Measurements from ENCODE around the gene WASHC4. TPM values are rescaled to one million over a fixed set of nuclear protein-coding genes. Genes with fewer than 3 reads are reported as not detected.

WASHC4 gene
- total and polyA plus RNA-seq, 4 donors, result 11.5 to 59.1 (median 32.6) TPM

DNA sequence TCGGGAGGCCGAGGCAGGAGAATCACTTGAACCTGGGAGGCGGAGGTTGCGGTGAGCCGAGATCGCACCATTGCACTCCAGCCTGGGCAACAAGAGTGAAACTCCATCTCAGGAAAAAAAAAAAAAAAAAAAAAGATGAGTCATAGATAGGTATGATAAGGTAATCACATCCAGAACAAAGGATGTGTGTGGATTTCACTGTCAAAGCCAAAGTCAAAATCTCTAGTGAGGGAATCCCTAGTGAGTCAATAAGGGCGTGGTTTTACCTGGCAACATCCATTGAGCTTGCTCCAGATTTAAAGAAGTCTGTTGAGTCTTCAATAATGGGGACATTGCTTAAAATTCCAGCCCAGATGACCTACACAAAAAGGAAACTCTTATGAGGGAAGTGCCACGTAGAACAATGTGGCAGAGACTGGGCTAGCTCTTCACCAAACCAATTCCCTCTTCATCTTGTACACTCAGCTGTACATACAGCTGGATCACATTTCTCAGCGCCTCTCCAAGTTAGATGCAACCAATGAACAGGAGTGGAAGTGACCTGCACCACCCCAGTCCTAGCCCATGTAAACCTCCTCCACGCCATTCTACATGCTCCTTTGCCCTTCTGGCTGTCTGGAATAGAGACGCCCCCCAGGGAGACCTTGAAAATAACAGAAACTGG is 46.7 kb upstream of the WASHC4 start:
- H3K9ac ChIP-seq (ENCODE audit: low read depth in 1 of 2, low read length in 2 of 2), result no peak overlapping the region
- no peak overlapping the region for H3K4me3 ChIP-seq (ENCODE audit: low read depth in 1 of 3, low read length in 3 of 3)
- no peaks in the 10 kb centered on the region for H3K4me1 ChIP-seq (ENCODE audit: control insufficient read depth in 4 of 4, insufficient read depth in 4 of 4, low read length in 3 of 4)
- H3K27ac ChIP-seq (ENCODE audit: low read depth in 1 of 2, low read length in 2 of 2), result no peak overlapping the region
- no peak for DNase-seq (ENCODE audit: low spot score)
- WGBS, result 84% methylated on average over 11 of the region's 11 CpGs
- no peaks in the 10 kb centered on the region for H3K9me3 ChIP-seq (ENCODE audit: control insufficient read depth in 4 of 4, low read length in 3 of 4)
- no peaks in the 10 kb centered on the region for H3K36me3 ChIP-seq (ENCODE audit: control insufficient read depth in 4 of 4, insufficient read depth in 3 of 4, low read depth in 1 of 4, low read length in 3 of 4)
- TF ChIP-seq HNF4G (IDR thresholded peaks at IDR 0.05) (no peak), RAD21 (IDR thresholded peaks at IDR 0.05) (no peak), YY1 (IDR thresholded peaks at IDR 0.05) (no peak), HNF4A (conservative IDR thresholded peaks at IDR 0.05) (no peak)
- TF ChIP-seq, protein P1, sequence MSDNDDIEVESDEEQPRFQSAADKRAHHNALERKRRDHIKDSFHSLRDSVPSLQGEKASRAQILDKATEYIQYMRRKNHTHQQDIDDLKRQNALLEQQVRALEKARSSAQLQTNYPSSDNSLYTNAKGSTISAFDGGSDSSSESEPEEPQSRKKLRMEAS (IDR thresholded peaks at IDR 0.05), result no peak
- TF ChIP-seq, protein P2, sequence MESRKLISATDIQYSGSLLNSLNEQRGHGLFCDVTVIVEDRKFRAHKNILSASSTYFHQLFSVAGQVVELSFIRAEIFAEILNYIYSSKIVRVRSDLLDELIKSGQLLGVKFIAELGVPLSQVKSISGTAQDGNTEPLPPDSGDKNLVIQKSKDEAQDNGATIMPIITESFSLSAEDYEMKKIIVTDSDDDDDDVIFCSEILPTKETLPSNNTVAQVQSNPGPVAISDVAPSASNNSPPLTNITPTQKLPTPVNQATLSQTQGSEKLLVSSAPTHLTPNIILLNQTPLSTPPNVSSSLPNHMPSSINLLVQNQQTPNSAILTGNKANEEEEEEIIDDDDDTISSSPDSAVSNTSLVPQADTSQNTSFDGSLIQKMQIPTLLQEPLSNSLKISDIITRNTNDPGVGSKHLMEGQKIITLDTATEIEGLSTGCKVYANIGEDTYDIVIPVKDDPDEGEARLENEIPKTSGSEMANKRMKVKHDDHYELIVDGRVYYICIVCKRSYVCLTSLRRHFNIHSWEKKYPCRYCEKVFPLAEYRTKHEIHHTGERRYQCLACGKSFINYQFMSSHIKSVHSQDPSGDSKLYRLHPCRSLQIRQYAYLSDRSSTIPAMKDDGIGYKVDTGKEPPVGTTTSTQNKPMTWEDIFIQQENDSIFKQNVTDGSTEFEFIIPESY (IDR thresholded peaks at IDR 0.05), result no peak
- no peaks in the 10 kb centered on the region for H3K27me3 ChIP-seq (ENCODE audit: control insufficient read depth in 4 of 4, insufficient read depth in 4 of 4, low read length in 3 of 4)

DNA sequence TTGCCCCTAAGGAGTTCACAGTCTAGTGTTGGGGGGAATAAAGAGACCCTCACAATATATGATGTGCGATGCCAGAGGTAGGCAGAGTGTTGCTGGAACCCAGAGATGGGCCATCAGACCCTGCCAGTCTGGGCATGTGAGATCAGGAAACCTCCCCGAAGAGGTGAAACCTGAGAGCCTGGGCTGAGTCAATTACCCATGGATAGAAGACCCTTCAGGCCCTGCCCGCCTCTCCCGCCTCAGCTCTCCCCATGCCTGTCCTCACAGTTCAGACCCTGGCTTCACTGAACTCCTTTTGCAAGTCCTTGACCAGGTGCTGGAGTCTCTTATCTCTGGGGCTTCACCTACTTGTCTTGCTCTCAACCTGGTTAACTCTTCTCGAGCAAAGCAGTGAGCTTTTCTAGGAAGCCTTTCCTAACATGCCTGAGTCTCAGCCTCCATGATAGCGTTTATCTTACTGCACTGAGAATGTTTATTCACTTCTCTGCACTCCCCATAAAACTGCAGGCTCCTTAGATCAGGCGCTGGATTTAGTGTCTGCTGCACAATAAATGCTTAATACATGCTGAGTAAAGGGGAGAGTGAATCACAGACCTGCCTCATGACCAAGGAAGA is 42.9 kb upstream of the WASHC4 start:
- Histone ChIP-seq H3K27me3 (ENCODE audit: control insufficient read depth in 4 of 4, insufficient read depth in 4 of 4, low read length in 3 of 4) (no peaks in the 10 kb centered on the region), H3K36me3 (ENCODE audit: control insufficient read depth in 4 of 4, insufficient read depth in 3 of 4, low read depth in 1 of 4, low read length in 3 of 4) (no peaks in the 10 kb centered on the region), H3K9ac (ENCODE audit: low read depth in 1 of 2, low read length in 2 of 2) (no peak overlapping the region), H3K27ac (ENCODE audit: low read depth in 1 of 2, low read length in 2 of 2) (no peak overlapping the region), H3K4me1 (ENCODE audit: control insufficient read depth in 4 of 4, insufficient read depth in 4 of 4, low read length in 3 of 4) (no peaks in the 10 kb centered on the region), H3K4me3 (ENCODE audit: low read depth in 1 of 3, low read length in 3 of 3) (no peak overlapping the region), H3K9me3 (ENCODE audit: control insufficient read depth in 4 of 4, low read length in 3 of 4) (no peaks in the 10 kb centered on the region)
- TF ChIP-seq GABPA (IDR thresholded peaks at IDR 0.05 in 1 of 2, conservative IDR thresholded peaks at IDR 0.05 in 1 of 2), result no peak
- no peak for TF ChIP-seq RAD21 (IDR thresholded peaks at IDR 0.05)
- no peak for TF ChIP-seq HNF4G (IDR thresholded peaks at IDR 0.05)
- TF ChIP-seq EGR1 (IDR thresholded peaks at IDR 0.05; ENCODE audit: low read depth in 2 of 2), result no peak
- TF ChIP-seq, protein P3, sequence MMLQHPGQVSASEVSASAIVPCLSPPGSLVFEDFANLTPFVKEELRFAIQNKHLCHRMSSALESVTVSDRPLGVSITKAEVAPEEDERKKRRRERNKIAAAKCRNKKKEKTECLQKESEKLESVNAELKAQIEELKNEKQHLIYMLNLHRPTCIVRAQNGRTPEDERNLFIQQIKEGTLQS (IDR thresholded peaks at IDR 0.05), result no peak
- no peak for TF ChIP-seq HNF4A (conservative IDR thresholded peaks at IDR 0.05)
- TF ChIP-seq TAF1 (conservative IDR thresholded peaks at IDR 0.05), result no peak
- TF ChIP-seq FOXA2 (IDR thresholded peaks at IDR 0.05), result no peak
- no peak for TF ChIP-seq JUND (IDR thresholded peaks at IDR 0.05)
- WGBS, result 82% methylated on average over 7 of the region's 7 CpGs
- DNase-seq (ENCODE audit: low spot score), result no peak

DNA sequence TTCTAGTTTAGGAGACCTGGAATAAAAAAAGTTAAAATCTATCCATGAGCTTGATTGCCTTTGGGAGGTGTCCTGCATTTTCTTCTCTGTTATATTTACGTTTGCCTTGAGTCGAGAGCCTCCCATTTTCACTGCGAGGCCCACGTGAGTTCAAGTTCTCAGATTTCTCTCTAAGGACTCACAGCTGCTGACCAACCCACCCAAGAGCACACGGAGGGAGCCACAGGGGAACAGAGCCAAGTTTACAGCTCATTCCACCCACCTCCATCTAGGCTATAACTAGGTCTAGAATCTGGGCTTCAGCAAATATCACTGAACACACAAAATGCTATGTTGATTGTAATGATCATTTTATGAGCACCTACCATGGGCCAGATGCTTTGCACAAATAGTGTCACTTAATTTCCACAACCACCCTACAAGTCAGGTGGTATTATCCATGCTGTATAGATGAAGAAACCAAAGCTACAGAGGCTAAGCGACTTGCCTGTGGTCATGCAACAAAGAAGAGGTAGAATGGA is 40.0 kb upstream of the WASHC4 start:
- 79% methylated on average over 6 of the region's 6 CpGs for WGBS

More for the DNA sequence above, 40.0 kb upstream of the WASHC4 start:
- no peak overlapping the region for H3K27ac ChIP-seq (ENCODE audit: low read depth in 1 of 2, low read length in 2 of 2)
- no peaks in the 10 kb centered on the region for H3K4me1 ChIP-seq (ENCODE audit: control insufficient read depth in 4 of 4, insufficient read depth in 4 of 4, low read length in 3 of 4)
- no peak overlapping the region for H3K4me3 ChIP-seq (ENCODE audit: low read depth in 1 of 3, low read length in 3 of 3)
- no peaks in the 10 kb centered on the region for H3K36me3 ChIP-seq (ENCODE audit: control insufficient read depth in 4 of 4, insufficient read depth in 3 of 4, low read depth in 1 of 4, low read length in 3 of 4)
- TF ChIP-seq TAF1 (conservative IDR thresholded peaks at IDR 0.05), result no peak
- H3K9me3 ChIP-seq (ENCODE audit: control insufficient read depth in 4 of 4, low read length in 3 of 4), result no peaks in the 10 kb centered on the region
- DNase-seq (ENCODE audit: low spot score), result no peak
- no peak overlapping the region for H3K9ac ChIP-seq (ENCODE audit: low read depth in 1 of 2, low read length in 2 of 2)
- no peaks in the 10 kb centered on the region for H3K27me3 ChIP-seq (ENCODE audit: control insufficient read depth in 4 of 4, insufficient read depth in 4 of 4, low read length in 3 of 4)
